ENCODE data around the gene LCP1.

Gene LCP1

DNA sequence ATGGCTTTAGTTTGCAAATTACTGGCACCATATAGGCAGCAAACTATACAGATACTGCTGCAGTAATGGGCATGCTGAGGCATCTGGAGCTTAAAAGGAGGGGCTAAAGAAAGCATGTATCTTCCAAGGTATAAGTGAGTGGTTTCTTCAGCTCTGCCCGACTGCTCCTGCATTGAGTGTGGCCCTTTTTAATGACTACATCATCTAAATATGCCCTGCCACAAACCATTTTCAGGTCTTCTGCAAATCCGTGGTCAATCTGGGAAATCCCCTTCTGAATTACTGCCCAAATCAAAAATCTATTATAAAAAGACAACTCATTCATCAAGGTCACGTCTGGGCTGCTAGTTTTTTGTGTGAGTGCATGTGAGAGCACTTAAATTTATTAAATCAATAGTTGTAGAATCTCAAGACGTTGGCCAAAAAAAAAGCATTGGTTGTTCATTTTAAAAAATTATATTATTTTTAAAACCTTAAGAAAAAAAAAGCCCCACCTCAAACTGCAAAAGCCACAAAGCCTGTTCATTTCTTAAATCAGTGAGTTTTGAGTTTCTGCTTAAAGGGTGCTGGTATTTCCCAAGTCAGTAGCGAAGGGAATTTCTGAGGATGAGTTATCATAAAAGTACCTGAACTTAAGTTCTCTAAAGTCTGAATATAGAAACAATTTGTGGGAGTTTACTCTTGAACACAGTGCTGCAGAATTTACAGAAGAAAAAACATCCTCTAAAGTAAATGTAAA is 16.3 kb downstream of the LCP1 start:
- Histone ChIP-seq H3K4me1 (ENCODE audit: control insufficient read depth, insufficient read depth, low read length) (peaks cover 4% of the 10 kb centered on the region), H3K36me3 (ENCODE audit: control insufficient read depth in 2 of 2, insufficient read depth in 1 of 2, low read length in 2 of 2) (no peaks in the 10 kb centered on the region), H3K9me3 (ENCODE audit: control insufficient read depth, insufficient read depth, low read depth, low read length) (no peaks in the 10 kb centered on the region), H3K27ac (ENCODE audit: extremely low read depth, low read depth, low read length) (no peak overlapping the region), H3K4me3 (ENCODE audit: low read depth, low read length) (no peak overlapping the region)
- CTCF ChIA-PET, result interaction anchor here (0.7 kb wide), 1 partner anchor 168 kb away, joined by 3 read pairs; no protein-coding TSS in a partner anchor
- POLR2A ChIA-PET, result no interaction called here
- no peak for TF ChIP-seq ZNF184 (tag by site-specific recombination; IDR thresholded peaks at IDR 0.05)
- TF ChIP-seq, protein P1, sequence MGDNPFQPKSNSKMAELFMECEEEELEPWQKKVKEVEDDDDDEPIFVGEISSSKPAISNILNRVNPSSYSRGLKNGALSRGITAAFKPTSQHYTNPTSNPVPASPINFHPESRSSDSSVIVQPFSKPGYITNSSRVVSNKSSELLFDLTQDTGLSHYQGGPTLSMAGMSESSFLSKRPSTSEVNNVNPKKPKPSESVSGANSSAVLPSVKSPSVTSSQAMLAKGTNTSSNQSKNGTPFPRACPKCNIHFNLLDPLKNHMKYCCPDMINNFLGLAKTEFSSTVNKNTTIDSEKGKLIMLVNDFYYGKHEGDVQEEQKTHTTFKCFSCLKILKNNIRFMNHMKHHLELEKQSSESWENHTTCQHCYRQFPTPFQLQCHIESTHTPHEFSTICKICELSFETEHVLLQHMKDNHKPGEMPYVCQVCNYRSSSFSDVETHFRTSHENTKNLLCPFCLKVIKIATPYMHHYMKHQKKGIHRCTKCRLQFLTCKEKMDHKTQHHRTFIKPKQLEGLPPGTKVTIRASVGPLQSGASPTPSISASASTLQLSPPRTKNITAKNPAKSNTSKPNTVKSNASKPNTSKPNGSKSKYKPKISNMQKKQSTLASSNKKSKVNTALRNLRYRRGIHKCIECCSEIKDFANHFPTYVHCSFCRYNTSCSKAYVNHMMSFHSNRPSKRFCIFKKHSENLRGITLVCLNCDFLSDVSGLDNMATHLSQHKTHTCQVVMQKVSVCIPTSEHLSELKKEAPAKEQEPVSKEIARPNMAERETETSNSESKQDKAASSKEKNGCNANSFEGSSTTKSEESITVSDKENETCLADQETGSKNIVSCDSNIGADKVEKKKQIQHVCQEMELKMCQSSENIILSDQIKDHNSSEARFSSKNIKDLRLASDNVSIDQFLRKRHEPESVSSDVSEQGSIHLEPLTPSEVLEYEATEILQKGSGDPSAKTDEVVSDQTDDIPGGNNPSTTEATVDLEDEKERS (tag by site-specific recombination; IDR thresholded peaks at IDR 0.05), result no peak
- TF ChIP-seq, protein P2, sequence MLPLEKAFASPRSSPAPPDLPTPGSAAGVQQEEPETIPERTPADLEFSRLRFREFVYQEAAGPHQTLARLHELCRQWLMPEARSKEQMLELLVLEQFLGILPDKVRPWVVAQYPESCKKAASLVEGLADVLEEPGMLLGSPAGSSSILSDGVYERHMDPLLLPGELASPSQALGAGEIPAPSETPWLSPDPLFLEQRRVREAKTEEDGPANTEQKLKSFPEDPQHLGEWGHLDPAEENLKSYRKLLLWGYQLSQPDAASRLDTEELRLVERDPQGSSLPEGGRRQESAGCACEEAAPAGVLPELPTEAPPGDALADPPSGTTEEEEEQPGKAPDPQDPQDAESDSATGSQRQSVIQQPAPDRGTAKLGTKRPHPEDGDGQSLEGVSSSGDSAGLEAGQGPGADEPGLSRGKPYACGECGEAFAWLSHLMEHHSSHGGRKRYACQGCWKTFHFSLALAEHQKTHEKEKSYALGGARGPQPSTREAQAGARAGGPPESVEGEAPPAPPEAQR (tag by site-specific recombination; IDR thresholded peaks at IDR 0.05), result no peak
- TF ChIP-seq ZNF837 (tag by site-specific recombination; IDR thresholded peaks at IDR 0.05), result no peak

DNA sequence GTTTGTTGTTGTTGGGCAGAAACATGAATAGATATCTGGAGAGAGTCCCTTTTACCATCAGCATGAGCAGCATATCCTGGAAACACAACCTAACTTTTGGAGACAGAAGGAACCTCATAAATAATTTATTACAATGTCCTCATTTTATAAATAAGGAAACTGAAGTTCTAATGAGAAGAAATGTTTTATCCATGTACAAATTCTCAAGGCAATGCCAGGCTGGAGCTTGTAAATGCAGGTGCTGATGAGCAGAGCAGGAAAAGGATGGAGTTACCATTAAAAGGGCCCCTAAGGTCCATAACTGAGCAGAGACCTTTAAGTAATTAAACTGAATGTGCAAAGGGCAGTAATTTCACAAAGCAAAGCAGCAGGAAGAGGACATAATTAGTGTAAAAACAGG is 17.3 kb downstream of the LCP1 start:
- Histone ChIP-seq H3K4me1 (ENCODE audit: control insufficient read depth, insufficient read depth, low read length) (peaks cover 4% of the 10 kb centered on the region), H3K36me3 (ENCODE audit: control insufficient read depth in 2 of 2, insufficient read depth in 1 of 2, low read length in 2 of 2) (peaks cover 0 to 1% of the 10 kb centered on the region in 2 experiments; a peak in 1 of 3 replicates), H3K9me3 (ENCODE audit: control insufficient read depth, insufficient read depth, low read depth, low read length) (no peaks in the 10 kb centered on the region), H3K4me3 (ENCODE audit: low read depth, low read length) (no peak overlapping the region), H3K27ac (ENCODE audit: extremely low read depth, low read depth, low read length) (no peak overlapping the region)
- POLR2A ChIA-PET, result no interaction called here
- CTCF ChIA-PET, result no interaction called here
- TF ChIP-seq ZNF211 (tag by site-specific recombination; IDR thresholded peaks at IDR 0.05; ENCODE audit: low read depth), result no peak
- TF ChIP-seq ZNF24 (tag by site-specific recombination; IDR thresholded peaks at IDR 0.05), result no peak
- TF ChIP-seq KLF8 (tag by site-specific recombination; IDR thresholded peaks at IDR 0.05), result no peak
- TF ChIP-seq ZNF132 (tag by site-specific recombination; IDR thresholded peaks at IDR 0.05; ENCODE audit: borderline replicate concordance), result no peak
- TF ChIP-seq ZNF16 (tag by site-specific recombination; IDR thresholded peaks at IDR 0.05; ENCODE audit: low read depth), result no peak
- TF ChIP-seq SCRT2 (tag by site-specific recombination; IDR thresholded peaks at IDR 0.05), result no peak
- no peak for TF ChIP-seq ZNF600 (tag by site-specific recombination; IDR thresholded peaks at IDR 0.05)
- no peak for TF ChIP-seq EGR2 (tag by site-specific recombination; IDR thresholded peaks at IDR 0.05; ENCODE audit: low read depth)
- no peak for TF ChIP-seq WT1 (tag by site-specific recombination; IDR thresholded peaks at IDR 0.05)
- TF ChIP-seq ZNF629 (tag by site-specific recombination; IDR thresholded peaks at IDR 0.05), result no peak
- no peak for TF ChIP-seq ZNF843 (tag by site-specific recombination; IDR thresholded peaks at IDR 0.05)
- TF ChIP-seq, protein P3, sequence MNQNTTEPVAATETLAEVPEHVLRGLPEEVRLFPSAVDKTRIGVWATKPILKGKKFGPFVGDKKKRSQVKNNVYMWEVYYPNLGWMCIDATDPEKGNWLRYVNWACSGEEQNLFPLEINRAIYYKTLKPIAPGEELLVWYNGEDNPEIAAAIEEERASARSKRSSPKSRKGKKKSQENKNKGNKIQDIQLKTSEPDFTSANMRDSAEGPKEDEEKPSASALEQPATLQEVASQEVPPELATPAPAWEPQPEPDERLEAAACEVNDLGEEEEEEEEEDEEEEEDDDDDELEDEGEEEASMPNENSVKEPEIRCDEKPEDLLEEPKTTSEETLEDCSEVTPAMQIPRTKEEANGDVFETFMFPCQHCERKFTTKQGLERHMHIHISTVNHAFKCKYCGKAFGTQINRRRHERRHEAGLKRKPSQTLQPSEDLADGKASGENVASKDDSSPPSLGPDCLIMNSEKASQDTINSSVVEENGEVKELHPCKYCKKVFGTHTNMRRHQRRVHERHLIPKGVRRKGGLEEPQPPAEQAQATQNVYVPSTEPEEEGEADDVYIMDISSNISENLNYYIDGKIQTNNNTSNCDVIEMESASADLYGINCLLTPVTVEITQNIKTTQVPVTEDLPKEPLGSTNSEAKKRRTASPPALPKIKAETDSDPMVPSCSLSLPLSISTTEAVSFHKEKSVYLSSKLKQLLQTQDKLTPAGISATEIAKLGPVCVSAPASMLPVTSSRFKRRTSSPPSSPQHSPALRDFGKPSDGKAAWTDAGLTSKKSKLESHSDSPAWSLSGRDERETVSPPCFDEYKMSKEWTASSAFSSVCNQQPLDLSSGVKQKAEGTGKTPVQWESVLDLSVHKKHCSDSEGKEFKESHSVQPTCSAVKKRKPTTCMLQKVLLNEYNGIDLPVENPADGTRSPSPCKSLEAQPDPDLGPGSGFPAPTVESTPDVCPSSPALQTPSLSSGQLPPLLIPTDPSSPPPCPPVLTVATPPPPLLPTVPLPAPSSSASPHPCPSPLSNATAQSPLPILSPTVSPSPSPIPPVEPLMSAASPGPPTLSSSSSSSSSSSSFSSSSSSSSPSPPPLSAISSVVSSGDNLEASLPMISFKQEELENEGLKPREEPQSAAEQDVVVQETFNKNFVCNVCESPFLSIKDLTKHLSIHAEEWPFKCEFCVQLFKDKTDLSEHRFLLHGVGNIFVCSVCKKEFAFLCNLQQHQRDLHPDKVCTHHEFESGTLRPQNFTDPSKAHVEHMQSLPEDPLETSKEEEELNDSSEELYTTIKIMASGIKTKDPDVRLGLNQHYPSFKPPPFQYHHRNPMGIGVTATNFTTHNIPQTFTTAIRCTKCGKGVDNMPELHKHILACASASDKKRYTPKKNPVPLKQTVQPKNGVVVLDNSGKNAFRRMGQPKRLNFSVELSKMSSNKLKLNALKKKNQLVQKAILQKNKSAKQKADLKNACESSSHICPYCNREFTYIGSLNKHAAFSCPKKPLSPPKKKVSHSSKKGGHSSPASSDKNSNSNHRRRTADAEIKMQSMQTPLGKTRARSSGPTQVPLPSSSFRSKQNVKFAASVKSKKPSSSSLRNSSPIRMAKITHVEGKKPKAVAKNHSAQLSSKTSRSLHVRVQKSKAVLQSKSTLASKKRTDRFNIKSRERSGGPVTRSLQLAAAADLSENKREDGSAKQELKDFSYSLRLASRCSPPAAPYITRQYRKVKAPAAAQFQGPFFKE (tag by site-specific recombination; IDR thresholded peaks at IDR 0.05; ENCODE audit: borderline replicate concordance), result no peak
- TF ChIP-seq, protein P4, sequence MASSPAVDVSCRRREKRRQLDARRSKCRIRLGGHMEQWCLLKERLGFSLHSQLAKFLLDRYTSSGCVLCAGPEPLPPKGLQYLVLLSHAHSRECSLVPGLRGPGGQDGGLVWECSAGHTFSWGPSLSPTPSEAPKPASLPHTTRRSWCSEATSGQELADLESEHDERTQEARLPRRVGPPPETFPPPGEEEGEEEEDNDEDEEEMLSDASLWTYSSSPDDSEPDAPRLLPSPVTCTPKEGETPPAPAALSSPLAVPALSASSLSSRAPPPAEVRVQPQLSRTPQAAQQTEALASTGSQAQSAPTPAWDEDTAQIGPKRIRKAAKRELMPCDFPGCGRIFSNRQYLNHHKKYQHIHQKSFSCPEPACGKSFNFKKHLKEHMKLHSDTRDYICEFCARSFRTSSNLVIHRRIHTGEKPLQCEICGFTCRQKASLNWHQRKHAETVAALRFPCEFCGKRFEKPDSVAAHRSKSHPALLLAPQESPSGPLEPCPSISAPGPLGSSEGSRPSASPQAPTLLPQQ (tag by site-specific recombination; IDR thresholded peaks at IDR 0.05), result no peak
- no peak for TF ChIP-seq ZNF677 (tag by site-specific recombination; IDR thresholded peaks at IDR 0.05)
